Prostate gland (tissue), 2 donors: ENCODE data around the gene ARHGAP18. TPM values are rescaled to one million over a fixed set of nuclear protein-coding genes. Genes with fewer than 3 reads are reported as not detected.

Source experiments
- DNase-seq: peaks from one replicate; pipeline ENCODE4 v3.0.0-alpha.2; 2019; ENCODE audit warnings: low spot score
- H3K27ac ChIP-seq, 2 donors: fragments of 200-600 bp; sonication (generic); 2 replicates each; pipeline ENCODE4 v1.5.1; 2017 to 2019
- H3K27me3 ChIP-seq: fragments of 200-600 bp; sonication (generic); replicated peaks from 2 replicates; pipeline ENCODE4 v1.5.1; 2019; ENCODE audit not compliant: insufficient read depth
- H3K36me3 ChIP-seq, 2 donors: fragments of 200-600 bp; sonication (generic); 1 replicate in 1 of 2; 2 replicates in 1 of 2; pipeline versions ENCODE4 v1.5.1 to v1.8.1; 2017 to 2019
- H3K4me1 ChIP-seq: fragments of 200-600 bp; sonication (generic); replicated peaks from 2 replicates; pipeline ENCODE4 v1.5.1; 2019
- H3K4me3 ChIP-seq, 2 donors: fragments of 200-600 bp; sonication (generic); 2 replicates each; pipeline ENCODE4 v1.5.1; 2017 to 2019
- H3K9me3 ChIP-seq: fragments of 200-600 bp; sonication (generic); 2 replicates; pipeline ENCODE4 v1.5.1; 2017
- CTCF ChIP-seq, 4 experiments: fragments of 200-600 bp in 2 of 4; fragments of 450-650 bp in 2 of 4; sonication (generic) in 2 of 4; IDR thresholded peaks; 1 replicate in 3 of 4; 2 replicates in 1 of 4; pipeline ENCODE4 v1.5.1; 2016 to 2019; ENCODE audit warnings: antibody characterized with exemption in 4 of 4, mild to moderate bottlenecking in 2 of 4, moderate library complexity in 2 of 4
- POLR2A ChIP-seq: fragments of 450-650 bp; IDR thresholded peaks from one replicate; pipeline ENCODE4 v1.6.1; 2016; ENCODE audit warnings: antibody characterized with exemption, mild to moderate bottlenecking
- POLR2AphosphoS5 ChIP-seq: sonication (generic); formaldehyde crosslinking; IDR thresholded peaks from one replicate; pipeline ENCODE4 v1.6.1; 2017; ENCODE audit warnings: antibody characterized with exemption
- WGBS: methylation state at CpG from one replicate; pipeline ENCODE4 v1.1.5; 2018; 5-methylcytosine and 5-hydroxymethylcytosine counted together
- intact Hi-C: fragments of 100-400 bp; cut with DNase I; formaldehyde crosslinking; loops from one replicate; pipeline ENCODE4 v1.14.2; 2022
- total RNA-seq, 2 donors: library from RNA; depleted of rRNA; stranded (reverse); fragments of >200 nt; gene quantifications; one replicate each; pipeline ENCODE4 v1.1.0, GENCODE V29; 2016

The ARHGAP18 gene
- total RNA-seq, 2 donors from 2014 or later, result 15.0 to 29.1 TPM

GRCh38 chr6:129615020-129615419, 95.0 kb downstream of the ARHGAP18 start:
- TF ChIP-seq CTCF (IDR thresholded peaks at IDR 0.05) (no peak), POLR2A (no peak), POLR2AphosphoS5 (no peak)
- no peaks in the 10 kb centered on the region for H3K36me3 ChIP-seq
- no peaks in the 10 kb centered on the region for H3K27me3 ChIP-seq
- WGBS, result 97% methylated on average over 1 of the region's 1 CpG
- intact Hi-C loops, result no loop called here
- no peaks in the 10 kb centered on the region for H3K4me1 ChIP-seq
- no peaks in the 10 kb centered on the region for H3K9me3 ChIP-seq
- no peak for DNase-seq
- H3K27ac ChIP-seq, result no peak overlapping the region
- H3K4me3 ChIP-seq, result no peak overlapping the region

- Histone ChIP-seq H3K36me3 (no peaks in the 10 kb centered on the region), H3K4me3 (no peak overlapping the region), H3K4me1 (no peaks in the 10 kb centered on the region), H3K27ac (no peak overlapping the region), H3K27me3 (no peaks in the 10 kb centered on the region), H3K9me3 (no peaks in the 10 kb centered on the region)
- 82% methylated on average over 3 of the region's 3 CpGs for WGBS
- DNase-seq, result no peak
- intact Hi-C loops, result no loop called here
- TF ChIP-seq CTCF (IDR thresholded peaks at IDR 0.05), result no peak
- TF ChIP-seq POLR2A, result no peak
- TF ChIP-seq POLR2AphosphoS5, result no peak
Measured at GRCh38 chr6:129614464-129614863, 95.5 kb downstream of the ARHGAP18 start.

GRCh38 chr6:129612440-129612839, 97.5 kb downstream of the ARHGAP18 start:
- no peak for TF ChIP-seq POLR2AphosphoS5
- no peak for TF ChIP-seq CTCF (IDR thresholded peaks at IDR 0.05)
- TF ChIP-seq POLR2A, result no peak
- Histone ChIP-seq H3K9me3 (no peaks in the 10 kb centered on the region), H3K4me1 (no peaks in the 10 kb centered on the region), H3K4me3 (no peak overlapping the region), H3K36me3 (no peaks in the 10 kb centered on the region), H3K27ac (no peak overlapping the region), H3K27me3 (no peaks in the 10 kb centered on the region)
- intact Hi-C loops, result no loop called here
- no peak for DNase-seq

- no peak for DNase-seq
- Histone ChIP-seq H3K27ac (no peak overlapping the region), H3K4me1 (no peaks in the 10 kb centered on the region), H3K4me3 (no peak overlapping the region), H3K36me3 (no peaks in the 10 kb centered on the region), H3K9me3 (no peaks in the 10 kb centered on the region), H3K27me3 (no peaks in the 10 kb centered on the region)
- TF ChIP-seq CTCF (IDR thresholded peaks at IDR 0.05) (no peak), POLR2A (no peak), POLR2AphosphoS5 (no peak)
- WGBS, result 53% methylated on average over 4 of the region's 4 CpGs
- intact Hi-C loops, result loop anchor here (10.0 kb wide), 1 partner anchor 55 kb away; no protein-coding TSS in a partner anchor
Measured at GRCh38 chr6:129609635-129610034, 100.3 kb downstream of the ARHGAP18 start.

- Histone ChIP-seq H3K36me3 (no peaks in the 10 kb centered on the region), H3K27ac (no peak overlapping the region), H3K9me3 (no peaks in the 10 kb centered on the region), H3K4me3 (no peak overlapping the region), H3K27me3 (no peaks in the 10 kb centered on the region), H3K4me1 (no peaks in the 10 kb centered on the region)
- no peak for TF ChIP-seq CTCF (IDR thresholded peaks at IDR 0.05)
- TF ChIP-seq POLR2AphosphoS5, result no peak
- TF ChIP-seq POLR2A, result no peak
- no peak for DNase-seq
- intact Hi-C loops, result loop anchor here (10.0 kb wide), 1 partner anchor 56 kb away; no protein-coding TSS in a partner anchor
- 32% methylated on average over 3 of the region's 3 CpGs for WGBS
Measured at GRCh38 chr6:129608886-129609537, 101.0 kb downstream of the ARHGAP18 start.
